IPS-20b (cell line): ENCODE measurements around the gene ACOXL.

Source experiments
- H3K27ac ChIP-seq: one replicate; pipeline ENCODE4 v1.5.1; 2013; ENCODE audit warnings: low read length
- H3K27me3 ChIP-seq: 2 replicates; pipeline ENCODE4 v1.6.1; 2013; ENCODE audit warnings: mild to moderate bottlenecking, low read length, inconsistent platforms; ENCODE audit not compliant: insufficient read depth
- H3K36me3 ChIP-seq: 2 replicates; pipeline ENCODE4 v1.6.1; 2013; ENCODE audit warnings: low read depth, mild to moderate bottlenecking, inconsistent platforms, low read length, moderate library complexity; ENCODE audit not compliant: insufficient read depth
- H3K4me1 ChIP-seq: 2 replicates; pipeline ENCODE4 v1.6.1; 2013; ENCODE audit warnings: mild to moderate bottlenecking, control low read depth, inconsistent platforms, low read length, moderate library complexity; ENCODE audit not compliant: insufficient read depth
- H3K4me3 ChIP-seq: 2 replicates; pipeline ENCODE4 v1.5.1; 2013; ENCODE audit warnings: mild to moderate bottlenecking, low read length, inconsistent platforms
- H3K9ac ChIP-seq: 2 replicates; pipeline ENCODE4 v1.6.1; 2013; ENCODE audit warnings: low read depth, mild to moderate bottlenecking, inconsistent platforms, low read length, moderate library complexity
- H3K9me3 ChIP-seq: 2 replicates; pipeline ENCODE4 v1.6.1; 2013; ENCODE audit warnings: mild to moderate bottlenecking, low read depth, low read length, inconsistent platforms; ENCODE audit not compliant: insufficient read depth

The ACOXL gene

GRCh38 chr2:110864731-110865130 is 132.4 kb downstream of the ACOXL start:
- H3K27ac ChIP-seq: no peak overlapping the region
- H3K4me3 ChIP-seq: no peak overlapping the region
- no peaks in the 10 kb centered on the region for H3K27me3 ChIP-seq
- H3K4me1 ChIP-seq: peaks cover 12% of the 10 kb centered on the region
- H3K9me3 ChIP-seq: no peaks in the 10 kb centered on the region
- H3K36me3 ChIP-seq: 0 out of 2 replicates have a peak, but pooled peaks cover 4% of the 10 kb centered on the region
- no peak overlapping the region for H3K9ac ChIP-seq

GRCh38 chr2:110865188-110865587 is 132.8 kb downstream of the ACOXL start:
- Histone ChIP-seq H3K4me3 (no peak overlapping the region), H3K36me3 (0 out of 2 replicates have a peak, but pooled peaks cover 4% of the 10 kb centered on the region), H3K27ac (no peak overlapping the region), H3K4me1 (peaks cover 10% of the 10 kb centered on the region; the same call in 1 of the 2 replicates), H3K9me3 (no peaks in the 10 kb centered on the region), H3K9ac (no peak overlapping the region), H3K27me3 (no peaks in the 10 kb centered on the region)

GRCh38 chr2:110866045-110866444 is 133.7 kb downstream of the ACOXL start:
- no peak overlapping the region for H3K4me3 ChIP-seq

GRCh38 chr2:110866466-110866865 is 134.1 kb downstream of the ACOXL start:
- Histone ChIP-seq H3K27ac (no peak overlapping the region), H3K4me1 (peaks cover 10% of the 10 kb centered on the region; the same call in 1 of the 2 replicates), H3K9ac (no peak overlapping the region), H3K9me3 (no peaks in the 10 kb centered on the region), H3K27me3 (no peaks in the 10 kb centered on the region), H3K36me3 (no peaks in the 10 kb centered on the region), H3K4me3 (no peak overlapping the region)

More at GRCh38 chr2:110866045-110866444, 133.7 kb downstream of the ACOXL start:
- Histone ChIP-seq H3K27me3 (no peaks in the 10 kb centered on the region), H3K9ac (no peak overlapping the region), H3K36me3 (no peaks in the 10 kb centered on the region), H3K4me1 (peaks cover 10% of the 10 kb centered on the region; the same call in 1 of the 2 replicates), H3K27ac (no peak overlapping the region), H3K9me3 (no peaks in the 10 kb centered on the region)

GRCh38 chr2:110867078-110867477 is 134.7 kb downstream of the ACOXL start:
- Histone ChIP-seq H3K4me3 (no peak overlapping the region), H3K9me3 (no peaks in the 10 kb centered on the region), H3K9ac (no peak overlapping the region), H3K27me3 (no peaks in the 10 kb centered on the region), H3K4me1 (peaks cover 10% of the 10 kb centered on the region; the same call in 1 of the 2 replicates), H3K27ac (no peak overlapping the region), H3K36me3 (no peaks in the 10 kb centered on the region)

GRCh38 chr2:110868971-110869370 is 136.6 kb downstream of the ACOXL start:
- Histone ChIP-seq H3K4me1 (peaks cover 14% of the 10 kb centered on the region), H3K36me3 (no peaks in the 10 kb centered on the region), H3K27me3 (no peaks in the 10 kb centered on the region), H3K27ac (no peak overlapping the region), H3K9me3 (no peaks in the 10 kb centered on the region), H3K9ac (no peak overlapping the region), H3K4me3 (no peak overlapping the region)

GRCh38 chr2:110869472-110870446 is 137.4 kb downstream of the ACOXL start:
- Histone ChIP-seq H3K9ac (no peak overlapping the region), H3K27me3 (no peaks in the 10 kb centered on the region), H3K4me3 (no peak overlapping the region), H3K4me1 (peaks cover 14% of the 10 kb centered on the region), H3K36me3 (no peaks in the 10 kb centered on the region), H3K9me3 (no peaks in the 10 kb centered on the region), H3K27ac (no peak overlapping the region)

- Histone ChIP-seq H3K9ac (no peak overlapping the region), H3K36me3 (no peaks in the 10 kb centered on the region), H3K9me3 (no peaks in the 10 kb centered on the region), H3K27me3 (no peaks in the 10 kb centered on the region), H3K4me3 (no peak overlapping the region), H3K27ac (no peak overlapping the region), H3K4me1 (peaks cover 9% of the 10 kb centered on the region; the same call in 1 of the 2 replicates)
Measured at GRCh38 chr2:110870545-110870944, 138.2 kb downstream of the ACOXL start.

- Histone ChIP-seq H3K36me3 (no peaks in the 10 kb centered on the region), H3K27me3 (no peaks in the 10 kb centered on the region), H3K9ac (no peak overlapping the region), H3K9me3 (no peaks in the 10 kb centered on the region), H3K27ac (no peak overlapping the region), H3K4me3 (no peak overlapping the region), H3K4me1 (peaks cover 7% of the 10 kb centered on the region; the same call in 1 of the 2 replicates)
Measured at GRCh38 chr2:110871637-110872036, 139.3 kb downstream of the ACOXL start.

GRCh38 chr2:110872521-110872920 is 140.1 kb downstream of the ACOXL start:
- peaks cover 7% of the 10 kb centered on the region; the same call in 1 of the 2 replicates for H3K4me1 ChIP-seq
- no peak overlapping the region for H3K9ac ChIP-seq
- H3K9me3 ChIP-seq: no peaks in the 10 kb centered on the region
- no peak overlapping the region for H3K27ac ChIP-seq
- no peaks in the 10 kb centered on the region for H3K27me3 ChIP-seq
- H3K4me3 ChIP-seq: no peak overlapping the region
- no peaks in the 10 kb centered on the region for H3K36me3 ChIP-seq

- Histone ChIP-seq H3K9ac (no peak overlapping the region), H3K4me1 (peaks cover 7% of the 10 kb centered on the region; the same call in 1 of the 2 replicates), H3K36me3 (no peaks in the 10 kb centered on the region), H3K27me3 (no peaks in the 10 kb centered on the region), H3K9me3 (no peaks in the 10 kb centered on the region), H3K27ac (no peak overlapping the region), H3K4me3 (no peak overlapping the region)
Measured at GRCh38 chr2:110873056-110873502, 140.7 kb downstream of the ACOXL start.
